Measurements from ENCODE around the gene KHDC3L.

Gene KHDC3L

GRCh38 chr6:73367761-73368355 lies 5.4 kb downstream of the KHDC3L start:
- TF ChIP-seq CTCF (IDR thresholded peaks at IDR 0.05; ENCODE audit: borderline replicate concordance, control extremely low read depth, extremely low read depth, insufficient read depth, missing control alignments) = no peak
- in situ Hi-C loops (cut with MboI; ENCODE audit: low sequenced_read_pairs, unreplicated experiment) = no loop called here
- no peak for DNase-seq (ENCODE audit: low spot score)

DNA sequence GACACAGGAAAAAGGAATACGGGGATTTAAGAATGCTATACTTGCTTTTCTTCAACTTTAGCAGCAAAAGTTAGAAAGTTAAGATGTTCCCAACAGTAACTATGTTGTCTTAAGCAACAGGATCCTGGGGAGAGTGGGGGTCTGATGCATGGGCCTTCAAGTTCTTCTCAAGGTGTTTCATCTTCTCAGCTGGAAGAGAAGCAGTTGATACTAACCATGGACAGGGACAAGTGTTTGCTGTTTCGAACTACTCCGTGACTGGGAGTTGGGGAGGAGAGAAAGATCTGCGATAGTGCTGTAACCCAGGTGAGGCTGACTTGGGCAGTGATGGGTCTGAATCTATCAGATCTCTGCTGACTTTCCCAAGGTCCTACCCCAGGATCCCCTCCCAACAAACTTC lies 6.2 kb downstream of the KHDC3L start:
- no peak for DNase-seq (ENCODE audit: low spot score)
- TF ChIP-seq CTCF (IDR thresholded peaks at IDR 0.05; ENCODE audit: borderline replicate concordance, control extremely low read depth, extremely low read depth, insufficient read depth, missing control alignments) = no peak
- in situ Hi-C loops (cut with MboI; ENCODE audit: low sequenced_read_pairs, unreplicated experiment) = no loop called here

DNA sequence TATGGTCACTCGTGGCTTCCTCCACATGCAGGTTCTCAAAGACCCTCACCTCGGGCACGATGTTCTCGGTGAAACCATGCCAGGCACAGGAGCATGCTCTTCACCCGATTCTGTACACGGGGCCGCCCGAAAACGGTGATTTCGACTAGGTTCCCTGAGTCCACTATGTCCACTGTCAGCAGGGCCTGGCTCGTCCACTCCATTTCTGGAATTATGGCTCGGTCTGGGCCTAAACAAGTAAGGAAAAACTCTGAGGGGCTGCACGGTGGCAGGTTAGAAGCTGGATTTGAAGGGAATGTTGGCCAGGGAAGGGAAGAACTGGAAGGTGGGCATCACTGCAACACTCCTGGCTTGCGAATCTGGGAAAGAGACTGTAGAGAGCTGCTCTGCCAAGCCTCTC lies 6.7 kb downstream of the KHDC3L start:
- no peak for TF ChIP-seq CTCF (IDR thresholded peaks at IDR 0.05; ENCODE audit: borderline replicate concordance, control extremely low read depth, extremely low read depth, insufficient read depth, missing control alignments)
- in situ Hi-C loops (cut with MboI; ENCODE audit: low sequenced_read_pairs, unreplicated experiment) = no loop called here
- DNase-seq (ENCODE audit: low spot score) = no peak

- no peak for TF ChIP-seq CTCF (IDR thresholded peaks at IDR 0.05; ENCODE audit: borderline replicate concordance, control extremely low read depth, extremely low read depth, insufficient read depth, missing control alignments)
- in situ Hi-C loops (cut with MboI; ENCODE audit: low sequenced_read_pairs, unreplicated experiment) = no loop called here
- no peak for DNase-seq (ENCODE audit: low spot score)
Observed at GRCh38 chr6:73369563-73369962, 7.1 kb downstream of the KHDC3L start, which contains the start of gene OOEP. Gene OOEP (minus strand): TSS chr6:73369897. CDS start chr6:73369792, 105 bp downstream.

- in situ Hi-C loops (cut with MboI; ENCODE audit: low sequenced_read_pairs, unreplicated experiment) = no loop called here
- TF ChIP-seq CTCF (IDR thresholded peaks at IDR 0.05; ENCODE audit: borderline replicate concordance, control extremely low read depth, extremely low read depth, insufficient read depth, missing control alignments) = no peak
- DNase-seq (ENCODE audit: low spot score) = no peak
Observed at GRCh38 chr6:73371984-73372383, 9.5 kb downstream of the KHDC3L start.

DNA sequence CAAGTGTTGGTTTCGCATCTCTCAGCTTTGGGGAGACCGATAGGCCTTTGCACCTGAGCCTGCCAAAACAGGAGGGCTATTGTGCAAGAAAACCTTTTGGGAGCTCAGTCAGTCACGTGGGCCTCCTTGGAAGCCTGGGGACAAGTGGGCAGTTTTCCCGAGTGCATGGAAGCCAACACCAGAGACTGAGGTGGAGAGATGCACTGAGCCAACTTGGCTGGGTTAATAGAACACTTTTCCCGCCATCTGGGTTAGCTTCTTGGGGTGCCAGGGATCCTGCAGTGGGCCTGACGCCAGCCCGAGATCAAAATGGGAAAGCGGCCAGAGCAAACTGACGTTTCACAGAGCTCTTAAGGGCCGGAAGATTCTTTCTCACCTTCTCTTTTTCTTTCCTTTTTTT lies 10.1 kb downstream of the KHDC3L start:
- no peak for DNase-seq (ENCODE audit: low spot score)
- in situ Hi-C loops (cut with MboI; ENCODE audit: low sequenced_read_pairs, unreplicated experiment) = no loop called here
- no peak for TF ChIP-seq CTCF (IDR thresholded peaks at IDR 0.05; ENCODE audit: borderline replicate concordance, control extremely low read depth, extremely low read depth, insufficient read depth, missing control alignments)

Measured in GM13976 (cell line).